DND-41 (cell line): ENCODE measurements around the gene N4BP2.

ENCODE experiments used
- ATAC-seq: fragments of 200-7000 bp; cut with Tn5 transposase; 3 replicates; pipeline ENCODE4 v1.9.1; 2021; ENCODE audit warnings: low read depth; ENCODE audit not compliant: insufficient read depth
- DNase-seq: peaks from one replicate; pipeline ENCODE4 v3.0.0-alpha.2; 2020
- H2AFZ ChIP-seq: 2 replicates; pipeline ENCODE4 v1.6.0; 2012; ENCODE audit warnings: low read depth, low read length
- H3K27ac ChIP-seq: 2 replicates; pipeline ENCODE4 v1.5.1; 2012; ENCODE audit warnings: low read length, inconsistent platforms
- H3K27me3 ChIP-seq: fragments of 200-600 bp; sonication (generic); 2 replicates; pipeline ENCODE4 v1.6.0; 2012; ENCODE audit warnings: low read length, mild to moderate bottlenecking, inconsistent platforms; ENCODE audit not compliant: insufficient read depth, poor library complexity
- H3K36me3 ChIP-seq: 2 replicates; pipeline ENCODE4 v1.5.1; 2012; ENCODE audit warnings: low read length, inconsistent platforms; ENCODE audit not compliant: insufficient read depth
- H3K4me1 ChIP-seq: 2 replicates; pipeline ENCODE4 v1.5.1; 2012; ENCODE audit warnings: mild to moderate bottlenecking, low read length; ENCODE audit not compliant: insufficient read depth
- H3K4me2 ChIP-seq: 2 replicates; pipeline ENCODE4 v1.6.0; 2012; ENCODE audit warnings: mild to moderate bottlenecking, moderate library complexity, low read length, inconsistent platforms; ENCODE audit not compliant: insufficient read depth
- H3K4me3 ChIP-seq, 2 experiments: fragments of 200-600 bp in 1 of 2; shearing (Covaris generic) in 1 of 2; 2 replicates each; pipeline ENCODE4 v1.5.1; 2012 to 2016; ENCODE audit warnings: inconsistent platforms in 2 of 2, low read length in 2 of 2, mild to moderate bottlenecking in 2 of 2, low read depth in 1 of 2, moderate library complexity in 1 of 2
- H3K79me2 ChIP-seq: 2 replicates; pipeline ENCODE4 v1.6.0; 2012; ENCODE audit warnings: low read length, inconsistent platforms; ENCODE audit not compliant: insufficient read depth
- H3K9ac ChIP-seq: 2 replicates; pipeline ENCODE4 v1.6.0; 2012; ENCODE audit warnings: low read depth, mild to moderate bottlenecking, inconsistent platforms, low read length, moderate library complexity
- H3K9me3 ChIP-seq: 2 replicates; pipeline ENCODE4 v1.5.1; 2012; ENCODE audit warnings: low read length, moderate library complexity, mild to moderate bottlenecking, inconsistent platforms; ENCODE audit not compliant: insufficient read depth, severe bottlenecking
- H4K20me1 ChIP-seq: 2 replicates; pipeline ENCODE4 v1.6.0; 2012; ENCODE audit warnings: low read length; ENCODE audit not compliant: insufficient read depth
- CTCF ChIP-seq: IDR thresholded peaks from 2 replicates; pipeline ENCODE4 v1.5.1; 2012; ENCODE audit warnings: borderline replicate concordance, low read length, moderate library complexity, mild to moderate bottlenecking; ENCODE audit not compliant: poor library complexity, severe bottlenecking; ENCODE audit errors: extremely low read depth
- EZH2 ChIP-seq: IDR thresholded peaks from 3 replicates; pipeline ENCODE4 v1.6.1; 2012; ENCODE audit warnings: borderline replicate concordance, low read depth, mild to moderate bottlenecking, moderate library complexity, low read length, inconsistent platforms; ENCODE audit not compliant: severe bottlenecking

N4BP2 gene

DNA sequence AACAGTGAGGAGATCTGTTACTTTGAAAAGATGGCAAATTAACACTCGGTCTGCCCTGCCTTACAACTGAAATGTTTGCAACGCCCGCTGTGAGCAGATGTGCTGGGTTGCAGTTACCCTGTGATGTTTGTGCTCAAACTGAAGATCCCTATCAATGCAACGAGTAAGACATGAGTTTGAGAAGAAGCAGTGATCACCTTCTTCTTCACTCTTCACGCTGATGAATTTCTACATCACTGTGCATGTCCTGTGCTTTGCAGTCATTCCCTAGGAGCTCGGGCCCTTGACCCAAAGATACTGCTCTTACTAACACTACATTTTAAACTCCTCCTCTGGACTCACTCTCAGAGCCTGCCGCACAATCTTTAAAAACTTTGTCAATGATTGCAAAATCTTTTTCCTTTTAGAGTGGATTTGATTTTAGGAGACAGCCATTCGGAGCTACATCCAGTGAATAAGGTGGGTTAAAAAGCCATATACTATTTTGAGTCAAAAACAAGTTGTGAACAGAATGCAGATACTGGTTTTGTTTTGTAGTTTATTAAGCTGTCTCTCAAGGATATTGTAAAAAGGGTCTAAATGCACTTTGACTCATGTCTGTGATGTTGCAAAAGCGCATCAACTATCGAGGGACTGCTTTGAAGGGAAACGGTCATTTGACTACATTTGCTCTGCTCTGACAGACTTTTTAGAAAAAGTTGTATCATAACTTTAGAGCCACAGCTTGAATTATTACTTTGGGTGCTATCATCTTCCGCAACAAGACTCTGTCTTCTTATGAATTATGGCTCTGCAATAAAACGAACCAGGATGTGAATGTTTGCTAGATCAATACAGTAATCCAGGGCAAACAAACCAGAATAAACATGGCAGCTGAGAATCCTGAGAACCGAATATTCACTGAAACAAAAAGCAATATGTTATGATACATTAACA lies 134.5 kb downstream of the N4BP2 start:
- peak overlapping the region; percentile 51; the same call in 1 of the 2 replicates for H2AFZ ChIP-seq
- peak overlapping the region; percentile 86 for H3K9ac ChIP-seq
- H3K36me3 ChIP-seq = peaks cover 3% of the 10 kb centered on the region; the same call in 1 of the 2 replicates
- no peaks in the 10 kb centered on the region for H4K20me1 ChIP-seq
- peaks cover 82% of the 10 kb centered on the region for H3K4me1 ChIP-seq
- TF ChIP-seq CTCF (peak; percentile 17), EZH2 (no peak)
- peak overlapping the region; percentile 98 for H3K27ac ChIP-seq
- H3K4me2 ChIP-seq = peak overlapping the region; percentile 74
- no peaks in the 10 kb centered on the region for H3K9me3 ChIP-seq
- DNase-seq (peak; percentile 84), ATAC-seq (peak; percentile 64)
- no peaks in the 10 kb centered on the region for H3K27me3 ChIP-seq
- H3K79me2 ChIP-seq = peaks cover 85% of the 10 kb centered on the region
- peak overlapping the region; percentile 71 to 84 for H3K4me3 ChIP-seq

- Histone ChIP-seq H3K4me1 (peaks cover 78% of the 10 kb centered on the region), H3K9ac (peak overlapping the region; percentile 86), H3K79me2 (peaks cover 96% of the 10 kb centered on the region)
These were observed 135.7 kb downstream of the N4BP2 start for GRCh38 chr4:40192114-40193015.

More at GRCh38 chr4:40192114-40193015, 135.7 kb downstream of the N4BP2 start:
- no peaks in the 10 kb centered on the region for H3K9me3 ChIP-seq
- H3K4me2 ChIP-seq = peak overlapping the region; percentile 74
- ATAC-seq (no peak), DNase-seq (peak; percentile 53)
- peaks cover 3% of the 10 kb centered on the region; the same call in 1 of the 2 replicates for H3K36me3 ChIP-seq
- H4K20me1 ChIP-seq = no peaks in the 10 kb centered on the region
- peak overlapping the region; percentile 71 to 84; a peak in 3 of 4 replicates for H3K4me3 ChIP-seq
- no peak overlapping the region; the same call in 1 of the 2 replicates for H2AFZ ChIP-seq
- TF ChIP-seq CTCF = peak; percentile 31
- no peak for TF ChIP-seq EZH2
- H3K27me3 ChIP-seq = no peaks in the 10 kb centered on the region
- peak overlapping the region; percentile 98 for H3K27ac ChIP-seq
